Endodermal cell (in vitro differentiated cells): Measurements from ENCODE around the gene ZSWIM6. TPM values are rescaled to one million over a fixed set of nuclear protein-coding genes. Genes with fewer than 3 reads are reported as not detected.

Experiments
- DNase-seq: peaks from one replicate; pipeline ENCODE4 v3.0.0-alpha.2; 2017
- H3K27ac ChIP-seq: 2 replicates; pipeline ENCODE4 v1.5.1; 2013; ENCODE audit warnings: mild to moderate bottlenecking, low read depth, low read length, moderate library complexity
- H3K27me3 ChIP-seq: 2 replicates; pipeline ENCODE4 v1.6.1; 2013; ENCODE audit warnings: mild to moderate bottlenecking, low read length, moderate library complexity; ENCODE audit not compliant: insufficient read depth, control insufficient read depth, poor library complexity, severe bottlenecking
- H3K36me3 ChIP-seq: 2 replicates; pipeline ENCODE4 v1.7.0; 2013; ENCODE audit warnings: mild to moderate bottlenecking, low read length, moderate library complexity; ENCODE audit not compliant: control insufficient read depth, insufficient read depth
- H3K4me1 ChIP-seq: one replicate; pipeline ENCODE4 v1.7.0; 2013; ENCODE audit warnings: low read length; ENCODE audit not compliant: control insufficient read depth, insufficient read depth
- H3K4me3 ChIP-seq: 2 replicates; pipeline ENCODE4 v1.5.1; 2013; ENCODE audit warnings: mild to moderate bottlenecking, low read length, moderate library complexity
- H3K9ac ChIP-seq: 2 replicates; pipeline ENCODE4 v1.6.1; 2013; ENCODE audit warnings: mild to moderate bottlenecking, low read length, moderate library complexity; ENCODE audit not compliant: poor library complexity, severe bottlenecking; ENCODE audit errors: extremely low read depth
- H3K9me3 ChIP-seq: 2 replicates; pipeline ENCODE4 v1.6.1; 2013; ENCODE audit warnings: mild to moderate bottlenecking, low read length, moderate library complexity; ENCODE audit not compliant: control insufficient read depth
- H3K27ac Mint-ChIP-seq: 2 replicates; pipeline ENCODE4 v1.8.0; 2020; ENCODE audit warnings: mixed read lengths
- H3K27me3 Mint-ChIP-seq: 2 replicates; pipeline ENCODE4 v1.8.0; 2021; ENCODE audit warnings: mild to moderate bottlenecking, mixed read lengths; ENCODE audit not compliant: insufficient read depth
- H3K36me3 Mint-ChIP-seq: 2 replicates; pipeline ENCODE4 v1.8.0; 2020; ENCODE audit warnings: low read depth, mixed read lengths
- H3K4me1 Mint-ChIP-seq: 2 replicates; pipeline ENCODE4 v1.8.0; 2020; ENCODE audit warnings: mixed read lengths
- H3K4me3 Mint-ChIP-seq: 2 replicates; pipeline ENCODE4 v1.8.0; 2020; ENCODE audit warnings: mild to moderate bottlenecking, moderate library complexity, mixed read lengths
- H3K9me3 Mint-ChIP-seq: 2 replicates; pipeline ENCODE4 v1.8.0; 2020; ENCODE audit warnings: mild to moderate bottlenecking, mixed read lengths
- WGBS, 2 experiments: methylation state at CpG; one replicate each; pipeline versions ENCODE4 v1.1.5 to v1.1.7; 2013; ENCODE audit warnings: missing lambda C conversion rate in 2 of 2, mixed read lengths in 1 of 2; ENCODE audit not compliant: insufficient coverage in 1 of 2, insufficient read length in 1 of 2; 5-methylcytosine and 5-hydroxymethylcytosine counted together
- total RNA-seq, 2 donors: library from RNA; stranded (reverse); fragmentation: NEBNext Ultra II Directional in 1 of 2; extraction: Animal tissue kit (Norgen Biotek cat#: 25700) in 1 of 2; gene quantifications; 2 replicates in 1 of 2; 3 replicates in 1 of 2; pipeline ENCODE4 v1.2.1, GENCODE V29; 2021
- TF ChIP-seq, protein P1 (sequence below): fragments of 200-600 bp; sonication (generic); conservative IDR thresholded peaks from 2 replicates; pipeline ENCODE4 v1.5.0; 2021; ENCODE audit warnings: antibody characterized with exemption, mild to moderate bottlenecking

ZSWIM6 gene
- total RNA-seq, 2 donors from 2014 or later, result 18.1 to 18.8 TPM

DNA sequence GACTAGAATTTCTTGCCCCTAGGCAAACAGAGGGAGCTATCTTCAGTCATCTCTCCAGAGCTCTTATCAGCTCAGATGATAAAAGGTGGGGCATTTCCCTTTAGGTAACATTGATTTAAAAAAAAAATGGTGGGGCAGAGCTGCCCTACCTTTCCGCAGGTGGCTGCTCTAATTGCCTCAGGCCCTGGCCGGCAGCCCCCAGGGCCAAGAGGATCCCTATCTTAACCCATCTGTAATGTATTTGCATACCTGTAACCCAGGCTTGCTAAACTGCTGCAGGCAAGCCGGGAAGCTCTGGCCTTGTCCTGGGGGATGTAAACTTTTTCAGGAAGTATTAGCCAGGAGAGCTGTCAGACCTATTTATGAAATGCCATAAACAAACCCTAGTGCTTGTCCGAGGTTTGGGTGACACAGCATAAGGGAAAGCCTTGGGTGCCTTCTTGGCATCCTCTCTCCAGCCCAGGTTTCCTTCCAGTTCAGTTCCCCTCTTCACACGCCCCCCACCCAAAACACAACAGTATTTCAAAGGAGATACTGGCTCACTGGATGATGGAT lies 20.9 kb upstream of the ZSWIM6 start:
- DNase-seq, result peak; percentile 53
- Mint-ChIP-seq H3K4me3 (no peak overlapping the region), H3K27ac (no peak overlapping the region), H3K9me3 (no peaks in the 10 kb centered on the region), H3K4me1 (peaks cover 44% of the 10 kb centered on the region), H3K27me3 (peaks cover 62% of the 10 kb centered on the region), H3K36me3 (no peaks in the 10 kb centered on the region)
- no peak overlapping the region for H3K4me3 ChIP-seq
- WGBS, 2 experiments, result 63 to 92% methylated on average over 2 to 5 of the region's 5 CpGs
- H3K9me3 ChIP-seq, result no peaks in the 10 kb centered on the region
- H3K27ac ChIP-seq, result no peak overlapping the region
- peaks cover 30% of the 10 kb centered on the region for H3K27me3 ChIP-seq
- H3K4me1 ChIP-seq, result peaks cover 17% of the 10 kb centered on the region
- H3K9ac ChIP-seq, result no peak overlapping the region
- no peaks in the 10 kb centered on the region for H3K36me3 ChIP-seq
- TF ChIP-seq, protein P1, sequence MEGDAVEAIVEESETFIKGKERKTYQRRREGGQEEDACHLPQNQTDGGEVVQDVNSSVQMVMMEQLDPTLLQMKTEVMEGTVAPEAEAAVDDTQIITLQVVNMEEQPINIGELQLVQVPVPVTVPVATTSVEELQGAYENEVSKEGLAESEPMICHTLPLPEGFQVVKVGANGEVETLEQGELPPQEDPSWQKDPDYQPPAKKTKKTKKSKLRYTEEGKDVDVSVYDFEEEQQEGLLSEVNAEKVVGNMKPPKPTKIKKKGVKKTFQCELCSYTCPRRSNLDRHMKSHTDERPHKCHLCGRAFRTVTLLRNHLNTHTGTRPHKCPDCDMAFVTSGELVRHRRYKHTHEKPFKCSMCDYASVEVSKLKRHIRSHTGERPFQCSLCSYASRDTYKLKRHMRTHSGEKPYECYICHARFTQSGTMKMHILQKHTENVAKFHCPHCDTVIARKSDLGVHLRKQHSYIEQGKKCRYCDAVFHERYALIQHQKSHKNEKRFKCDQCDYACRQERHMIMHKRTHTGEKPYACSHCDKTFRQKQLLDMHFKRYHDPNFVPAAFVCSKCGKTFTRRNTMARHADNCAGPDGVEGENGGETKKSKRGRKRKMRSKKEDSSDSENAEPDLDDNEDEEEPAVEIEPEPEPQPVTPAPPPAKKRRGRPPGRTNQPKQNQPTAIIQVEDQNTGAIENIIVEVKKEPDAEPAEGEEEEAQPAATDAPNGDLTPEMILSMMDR, result no peak

- WGBS, 2 experiments, result 93% methylated on average over 6 to 8 of the region's 8 CpGs
- peaks cover 69% of the 10 kb centered on the region for H3K27me3 Mint-ChIP-seq
These were observed 19.9 kb upstream of the ZSWIM6 start for GRCh38 chr5:61311836-61312808.

GRCh38 chr5:61313960-61314681 lies 17.9 kb upstream of the ZSWIM6 start:
- TF ChIP-seq, protein P1, result no peak
- Mint-ChIP-seq H3K36me3 (no peaks in the 10 kb centered on the region), H3K4me1 (peaks cover 18% of the 10 kb centered on the region), H3K9me3 (no peaks in the 10 kb centered on the region), H3K4me3 (no peak overlapping the region), H3K27me3 (peaks cover 70% of the 10 kb centered on the region), H3K27ac (no peak overlapping the region)
- peaks cover 30% of the 10 kb centered on the region for H3K27me3 ChIP-seq
- no peak overlapping the region for H3K9ac ChIP-seq
- H3K9me3 ChIP-seq, result no peaks in the 10 kb centered on the region
- no peak overlapping the region for H3K27ac ChIP-seq
- H3K4me1 ChIP-seq, result peaks cover 8% of the 10 kb centered on the region
- H3K4me3 ChIP-seq, result no peak overlapping the region
- H3K36me3 ChIP-seq, result no peaks in the 10 kb centered on the region
- 100% methylated on average over 1 of the region's 1 CpG; no CpG with 5 or more reads in 1 of the 2 experiments for WGBS, 2 experiments
- DNase-seq, result peak; percentile 18

More at GRCh38 chr5:61311836-61312808, 19.9 kb upstream of the ZSWIM6 start:
- Histone ChIP-seq H3K9ac (no peak overlapping the region), H3K4me1 (peaks cover 14% of the 10 kb centered on the region), H3K36me3 (no peaks in the 10 kb centered on the region), H3K4me3 (no peak overlapping the region), H3K27me3 (peaks cover 30% of the 10 kb centered on the region), H3K9me3 (no peaks in the 10 kb centered on the region), H3K27ac (no peak overlapping the region)
- H3K9me3 Mint-ChIP-seq, result no peaks in the 10 kb centered on the region
- DNase-seq, result peak; percentile 20
- H3K4me1 Mint-ChIP-seq, result peaks cover 36% of the 10 kb centered on the region
- TF ChIP-seq, protein P1, result peak; percentile 28
- no peak overlapping the region for H3K4me3 Mint-ChIP-seq
- H3K36me3 Mint-ChIP-seq, result no peaks in the 10 kb centered on the region
- H3K27ac Mint-ChIP-seq, result no peak overlapping the region
